Ovary (tissue), 9 donors: ENCODE measurements around the gene TMEM120B. TPM values are rescaled to one million over a fixed set of nuclear protein-coding genes. Genes with fewer than 3 reads are reported as not detected.

Experiments
- DNase-seq, 5 donors: peaks; one replicate each; pipeline ENCODE4 v3.0.0-alpha.2; 2019 to 2020
- H3K27ac ChIP-seq, 2 donors: fragments of 200-600 bp; one replicate each; pipeline versions ENCODE4 v1.5.1 to v1.8.0; 2019 to 2022
- H3K27me3 ChIP-seq: fragments of 200-600 bp; one replicate; pipeline ENCODE4 v1.8.0; 2022
- H3K36me3 ChIP-seq: fragments of 200-600 bp; sonication (generic); one replicate; pipeline ENCODE4 v1.5.1; 2019
- H3K4me1 ChIP-seq: one replicate; pipeline ENCODE4 v1.8.1; 2013; ENCODE audit warnings: mild to moderate bottlenecking, moderate library complexity; ENCODE audit not compliant: insufficient read depth
- H3K4me3 ChIP-seq: fragments of 200-600 bp; sonication (generic); one replicate; pipeline ENCODE4 v1.5.1; 2017
- H3K9me3 ChIP-seq, 2 donors: fragments of 200-600 bp in 1 of 2; sonication (generic) in 1 of 2; one replicate each; pipeline versions ENCODE4 v1.5.1 to v1.8.1; 2013 to 2019; ENCODE audit warnings: mild to moderate bottlenecking in 1 of 2, moderate library complexity in 1 of 2
- CTCF ChIP-seq, 3 donors: fragments of 450-650 bp in 2 of 3; fragments of 200-600 bp in 1 of 3; IDR thresholded peaks; one replicate each; pipeline versions ENCODE4 v1.5.1 to v1.8.0; 2016 to 2022; ENCODE audit warnings: antibody characterized with exemption in 3 of 3, mild to moderate bottlenecking in 1 of 3
- EP300 ChIP-seq: sonication (generic); formaldehyde crosslinking; IDR thresholded peaks from one replicate; pipeline ENCODE4 v1.6.1; 2017; ENCODE audit warnings: antibody characterized with exemption
- POLR2A ChIP-seq: fragments of 450-650 bp; IDR thresholded peaks from one replicate; pipeline ENCODE4 v1.6.1; 2017; ENCODE audit warnings: antibody characterized with exemption, mild to moderate bottlenecking, moderate library complexity
- WGBS, 3 donors: extraction: QIAGEN DNeasy Blood & Tissue Kit in 1 of 3; methylation state at CpG; one replicate each; pipeline versions ENCODE4 v1.1.5 to v1.1.7; 2013 to 2017; 5-methylcytosine and 5-hydroxymethylcytosine counted together
- intact Hi-C, 4 donors: fragments of 100-400 bp; cut with DNase I; formaldehyde crosslinking; loops; one replicate each; pipeline versions ENCODE4 v1.11.0 to v1.15.1; 2022 to 2023
- polyA plus RNA-seq, 2 donors: library from polyadenylated mRNA; stranded (reverse); fragments of 200-250 nt in 1 of 2; fragments of 350-450 nt in 1 of 2; fragmentation: Illumina TruSeq in 1 of 2; extraction: RNeasy Lipid Tissue Mini Kit (QIAGEN cat#74804) in 1 of 2; gene quantifications; one replicate each; pipeline ENCODE4 v1.2.3, GENCODE V29; 2013 to 2014
- total RNA-seq, 7 donors: library from RNA; depleted of rRNA in 2 of 7; stranded (reverse); fragments of >200 nt in 2 of 7; fragmentation: NEBNext Ultra II Directional in 3 of 7; extraction: Animal tissue kit (Norgen Biotek cat#: 25700) in 3 of 7; gene quantifications; one replicate each; pipeline versions ENCODE4 v1.1.0 to v1.2.4, GENCODE V29; 2016 to 2023
- donor health status: DM: no; HTN: no; CAD: no; lungs with moderate emphysema.
- donor health status: DM: no; HTN: no; CAD: no.
- donor health status: Bipolar disorder and iron deficiency.
- donor health status: DM: yes; HTN: yes; CAD: no.
- donor health status: DM: no; HTN: no; CAD: no.
- donor health status: DM: yes; HTN: yes; CAD: no.

The TMEM120B gene
- total and polyA plus RNA-seq, 9 donors = 2.0 to 15.3 (median 7.1) TPM

GRCh38 chr12:121793838-121794533, 81.4 kb downstream of the TMEM120B start:
- H3K27ac ChIP-seq = peak overlapping the region; percentile 66 to 77
- no peaks in the 10 kb centered on the region for H3K36me3 ChIP-seq
- peak; percentile 91 to 96 (median 92) for DNase-seq
- peak; percentile 34 for TF ChIP-seq POLR2A
- no peak for TF ChIP-seq EP300
- TF ChIP-seq CTCF (IDR thresholded peaks at IDR 0.05) = peak; percentile 98 to 100 (median 100)
- intact Hi-C loops = loop anchor here (2.0 to 5.0 kb wide), 5 partner anchors 19 to 97 kb away; partner anchors contain the start of gene PSMD9 (in 2 of the 4)
- no peaks in the 10 kb centered on the region for H3K9me3 ChIP-seq
- H3K4me1 ChIP-seq = peaks cover 25% of the 10 kb centered on the region
- H3K27me3 ChIP-seq = no peaks in the 10 kb centered on the region
- WGBS, 3 donors = 0 to 1% (median 1%) methylated on average over 30 to 59 of the region's 59 CpGs
- H3K4me3 ChIP-seq = peak overlapping the region; percentile 42

DNA sequence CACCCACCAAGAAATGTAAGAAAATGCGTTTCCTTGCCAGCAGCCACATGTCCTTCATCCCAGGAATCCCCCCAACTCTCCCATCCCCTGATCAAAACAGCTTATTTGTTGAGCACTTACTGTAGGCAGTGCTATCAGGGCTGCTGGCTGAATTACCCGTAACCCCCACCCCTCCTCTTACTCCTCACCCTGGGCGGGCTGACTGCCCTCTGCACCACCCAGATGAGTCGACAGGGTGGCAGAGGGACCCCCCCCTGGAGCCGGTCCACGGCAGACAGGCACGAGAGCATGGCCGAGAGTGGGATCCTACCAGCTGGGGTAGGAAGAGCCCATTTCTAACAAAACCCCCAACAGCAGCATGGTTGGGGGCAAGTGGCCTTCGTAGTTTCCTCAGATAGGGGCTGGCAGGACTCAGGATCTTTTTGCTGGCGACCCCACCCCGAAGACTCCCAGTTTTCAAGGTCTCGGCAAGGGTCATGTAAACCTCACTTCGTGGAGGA, 82.0 kb downstream of the TMEM120B start:
- intact Hi-C loops = loop anchor here (2.0 to 5.0 kb wide), 6 partner anchors 18 to 98 kb away; partner anchors contain the start of gene PSMD9 (in 3 of the 4)
- H3K9me3 ChIP-seq = no peaks in the 10 kb centered on the region
- H3K27me3 ChIP-seq = no peaks in the 10 kb centered on the region
- peaks cover 26% of the 10 kb centered on the region for H3K4me1 ChIP-seq
- no peak overlapping the region for H3K4me3 ChIP-seq
- DNase-seq = peak; percentile 59 to 77 (median 71)
- WGBS, 3 donors = 0 to 2% (median 0%) methylated on average over 10 to 13 of the region's 13 CpGs
- peak overlapping the region; percentile 66 to 77 for H3K27ac ChIP-seq
- H3K36me3 ChIP-seq = no peaks in the 10 kb centered on the region
- no peak for TF ChIP-seq CTCF (IDR thresholded peaks at IDR 0.05)
- TF ChIP-seq EP300 = no peak
- TF ChIP-seq POLR2A = no peak

DNA sequence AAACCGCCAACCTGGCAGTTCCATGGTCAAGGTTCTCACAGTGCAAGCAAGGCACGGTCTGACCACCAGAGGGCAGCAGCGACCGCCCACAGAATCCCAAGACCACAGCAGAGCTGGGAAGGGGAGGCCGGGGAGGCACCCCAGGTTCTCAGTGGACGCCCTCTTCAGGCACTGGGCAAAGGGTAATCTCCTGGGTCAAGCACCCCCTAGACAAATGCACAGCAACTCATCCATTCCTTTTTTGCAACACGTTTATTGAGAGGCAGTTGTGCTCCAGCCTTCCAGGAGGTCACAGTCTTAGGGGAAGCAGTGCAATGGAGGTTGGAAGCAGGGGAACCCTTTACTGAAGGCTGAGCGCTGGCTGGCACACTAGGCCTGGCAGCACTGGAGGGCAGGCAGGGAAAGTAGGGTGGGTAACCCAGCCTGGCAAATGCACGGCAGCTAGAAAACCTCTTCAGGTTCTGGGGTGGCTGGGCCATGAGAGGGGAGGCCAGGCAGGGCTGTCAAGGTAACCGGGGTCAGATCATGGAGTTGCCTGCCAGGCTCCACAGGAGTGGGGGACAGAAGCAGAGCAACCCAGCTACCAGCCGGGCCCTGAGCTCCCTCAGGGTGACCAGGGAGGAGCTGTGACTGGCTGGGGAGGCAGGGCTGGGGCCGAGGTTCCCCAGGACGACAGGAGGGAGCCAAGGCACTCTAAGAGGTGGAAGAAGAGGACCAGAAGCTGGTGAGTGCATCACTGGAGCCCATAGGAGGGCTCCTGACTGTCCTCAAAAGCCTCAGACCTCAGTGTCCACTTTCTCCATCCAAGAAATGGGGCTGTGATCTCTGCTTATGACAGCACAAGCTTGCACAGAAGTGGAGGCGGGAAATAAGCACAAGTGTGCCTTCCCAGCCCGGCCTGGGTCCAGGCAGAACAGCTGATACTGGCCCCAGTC, 82.7 kb downstream of the TMEM120B start:
- Histone ChIP-seq H3K36me3 (no peaks in the 10 kb centered on the region), H3K27ac (peak overlapping the region; percentile 77 to 100), H3K4me3 (no peak overlapping the region), H3K9me3 (no peaks in the 10 kb centered on the region), H3K4me1 (peaks cover 26% of the 10 kb centered on the region), H3K27me3 (no peaks in the 10 kb centered on the region)
- intact Hi-C loops = loop anchor here (2.0 to 5.0 kb wide), 4 partner anchors 18 to 97 kb away; partner anchors contain the start of gene PSMD9 (in 3 of the 4)
- WGBS, 3 donors = 27 to 38% (median 30%) methylated on average over 12 to 15 of the region's 15 CpGs
- peak; percentile 84 to 95 (median 91) for DNase-seq
- TF ChIP-seq CTCF (IDR thresholded peaks at IDR 0.05) (peak; percentile 88 to 95 (median 89)), EP300 (no peak)
